ENCODE data around the gene ACVR1B.
A peak's percentile ranks its signal among the peaks of the same experiment; 100 is the strongest.

The ACVR1B gene

GRCh38 chr12:51994959-51995358 lies 43.5 kb downstream of the ACVR1B start:
- no peak overlapping the region for H3K27ac ChIP-seq
- TF ChIP-seq, protein P1, sequence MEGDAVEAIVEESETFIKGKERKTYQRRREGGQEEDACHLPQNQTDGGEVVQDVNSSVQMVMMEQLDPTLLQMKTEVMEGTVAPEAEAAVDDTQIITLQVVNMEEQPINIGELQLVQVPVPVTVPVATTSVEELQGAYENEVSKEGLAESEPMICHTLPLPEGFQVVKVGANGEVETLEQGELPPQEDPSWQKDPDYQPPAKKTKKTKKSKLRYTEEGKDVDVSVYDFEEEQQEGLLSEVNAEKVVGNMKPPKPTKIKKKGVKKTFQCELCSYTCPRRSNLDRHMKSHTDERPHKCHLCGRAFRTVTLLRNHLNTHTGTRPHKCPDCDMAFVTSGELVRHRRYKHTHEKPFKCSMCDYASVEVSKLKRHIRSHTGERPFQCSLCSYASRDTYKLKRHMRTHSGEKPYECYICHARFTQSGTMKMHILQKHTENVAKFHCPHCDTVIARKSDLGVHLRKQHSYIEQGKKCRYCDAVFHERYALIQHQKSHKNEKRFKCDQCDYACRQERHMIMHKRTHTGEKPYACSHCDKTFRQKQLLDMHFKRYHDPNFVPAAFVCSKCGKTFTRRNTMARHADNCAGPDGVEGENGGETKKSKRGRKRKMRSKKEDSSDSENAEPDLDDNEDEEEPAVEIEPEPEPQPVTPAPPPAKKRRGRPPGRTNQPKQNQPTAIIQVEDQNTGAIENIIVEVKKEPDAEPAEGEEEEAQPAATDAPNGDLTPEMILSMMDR (conservative IDR thresholded peaks at IDR 0.05): no peak

GRCh38 chr12:51997136-51997535 lies 45.6 kb downstream of the ACVR1B start:
- H3K27ac ChIP-seq: no peak overlapping the region
- TF ChIP-seq, protein P1 (conservative IDR thresholded peaks at IDR 0.05): no peak

- no peak overlapping the region for H3K27ac ChIP-seq
These were observed 51.6 kb downstream of the ACVR1B start for GRCh38 chr12:52003016-52003550.

DNA sequence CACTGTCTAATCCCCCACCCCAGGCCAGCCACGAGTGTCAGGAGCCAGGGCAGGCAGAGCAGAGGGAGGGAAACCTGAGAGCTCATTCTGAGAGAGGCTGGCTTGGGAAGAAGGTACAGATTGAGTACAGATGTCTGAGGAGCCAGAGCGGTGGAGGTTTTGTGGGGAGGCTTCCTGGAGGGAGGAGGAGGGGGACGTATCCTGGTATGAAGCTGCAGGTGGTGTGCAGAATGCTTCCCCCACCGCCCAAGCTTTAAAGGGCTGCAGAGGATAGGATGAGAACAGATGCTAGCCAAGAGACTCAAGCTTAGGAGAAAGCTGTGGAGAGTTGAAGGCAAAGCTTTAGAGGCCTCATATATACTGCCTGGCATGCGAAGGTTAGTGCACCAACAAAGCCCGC lies 52.1 kb downstream of the ACVR1B start:
- H3K27ac ChIP-seq: no peak overlapping the region

More at GRCh38 chr12:52003016-52003550, 51.6 kb downstream of the ACVR1B start:
- TF ChIP-seq, protein P1 (conservative IDR thresholded peaks at IDR 0.05): no peak

GRCh38 chr12:52004042-52004648 lies 52.6 kb downstream of the ACVR1B start:
- TF ChIP-seq, protein P1 (conservative IDR thresholded peaks at IDR 0.05): peak; percentile 90
- H3K27ac ChIP-seq: peak overlapping the region; percentile 28; the same call in 1 of the 2 replicates

More for the DNA sequence above, 52.1 kb downstream of the ACVR1B start:
- TF ChIP-seq, protein P1 (conservative IDR thresholded peaks at IDR 0.05): no peak

DNA sequence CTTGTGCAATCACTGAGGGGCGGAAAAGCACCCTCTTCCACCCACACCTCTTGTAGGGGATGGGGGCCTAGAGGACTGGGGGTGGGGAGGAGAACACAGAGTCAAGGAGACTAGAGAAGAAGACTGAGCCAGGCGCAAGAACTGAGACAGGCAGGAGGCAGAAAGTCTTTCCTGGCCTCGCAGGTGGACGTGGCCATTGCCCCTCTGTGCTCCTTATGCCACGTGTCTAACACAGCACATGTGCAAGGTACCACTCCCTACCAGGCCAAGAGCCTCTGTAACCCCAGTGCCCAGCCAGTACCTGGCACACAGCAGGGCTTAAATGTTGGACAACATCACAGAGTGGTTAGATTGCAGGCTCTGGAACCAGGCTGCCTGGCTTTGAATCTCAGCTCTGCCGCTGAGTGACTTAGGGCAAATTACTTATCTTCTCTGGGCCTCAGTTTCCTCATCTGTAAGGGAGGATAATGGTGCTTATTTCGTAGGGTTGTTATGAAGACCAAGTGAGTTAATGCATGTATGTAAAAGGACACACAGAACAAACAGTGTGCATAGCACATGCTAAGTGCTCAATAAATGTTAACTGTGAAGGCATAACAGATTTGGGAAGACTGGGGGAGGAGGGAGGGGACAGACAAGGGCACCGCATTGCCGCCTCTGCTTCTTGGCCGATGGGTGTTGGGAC lies 53.9 kb downstream of the ACVR1B start:
- H3K27ac ChIP-seq: no peak overlapping the region
- TF ChIP-seq, protein P1 (conservative IDR thresholded peaks at IDR 0.05): no peak

GRCh38 chr12:52005903-52006703 lies 54.6 kb downstream of the ACVR1B start:
- TF ChIP-seq, protein P1 (conservative IDR thresholded peaks at IDR 0.05): no peak
- H3K27ac ChIP-seq: no peak overlapping the region
